HepG2 (cell line): ENCODE measurements around the gene JMJD8. TPM values are rescaled to one million over a fixed set of nuclear protein-coding genes. Genes with fewer than 3 reads are reported as not detected.

Experiments used
- EP300 ChIP-seq, 3 experiments: sonication (generic) in 1 of 3; formaldehyde crosslinking in 1 of 3; IDR thresholded peaks; 2 replicates each; pipeline versions ENCODE4 v1.5.1 to v1.6.1; 2011 to 2020; ENCODE audit warnings: low read depth in 2 of 3, low read length in 2 of 3, borderline replicate concordance in 1 of 3, improper control_type of control experiment in 1 of 3, mild to moderate bottlenecking in 1 of 3, missing genetic modification reagents in 1 of 3, moderate library complexity in 1 of 3
- JUNB ChIP-seq: sonication (generic); formaldehyde crosslinking; IDR thresholded peaks from 2 replicates; pipeline ENCODE4 v1.8.0; 2022; ENCODE audit warnings: missing genetic modification reagents, mild to moderate bottlenecking, borderline replicate concordance
- NFKBIZ ChIP-seq: IDR thresholded peaks from 2 replicates; pipeline ENCODE4 v1.6.1; 2018; ENCODE audit warnings: missing genetic modification reagents, missing compliant biosample characterization
- NR2F6 ChIP-seq, 2 experiments: IDR thresholded peaks; 2 replicates each; pipeline ENCODE4 v1.6.1; 2016; ENCODE audit warnings: antibody characterized with exemption in 1 of 2, mild to moderate bottlenecking in 1 of 2
- PHF5A ChIP-seq: IDR thresholded peaks from one replicate; pipeline ENCODE4 v1.6.1; 2018; ENCODE audit warnings: low read depth, missing genetic modification reagents; ENCODE audit not compliant: unreplicated experiment
- PRMT3 ChIP-seq: sonication (generic); formaldehyde crosslinking; IDR thresholded peaks from 2 replicates; pipeline ENCODE4 v1.8.1; 2022; ENCODE audit warnings: low read depth, mild to moderate bottlenecking, moderate library complexity, missing genetic modification reagents, borderline replicate concordance
- RAD21 ChIP-seq: fragments of 450-650 bp; formaldehyde crosslinking; IDR thresholded peaks from 2 replicates; pipeline ENCODE4 v1.5.0; 2020; ENCODE audit warnings: mild to moderate bottlenecking
- RARA ChIP-seq: IDR thresholded peaks from 2 replicates; pipeline ENCODE4 v1.6.1; 2016; ENCODE audit warnings: missing genetic modification reagents, missing compliant biosample characterization
- REL ChIP-seq: sonication (generic); formaldehyde crosslinking; conservative IDR thresholded peaks from 2 replicates; pipeline ENCODE4 v1.8.0; 2022; ENCODE audit warnings: mild to moderate bottlenecking, missing genetic modification reagents, moderate library complexity
- SALL2 ChIP-seq: sonication (generic); formaldehyde crosslinking; IDR thresholded peaks from 2 replicates; pipeline ENCODE4 v1.8.1; 2023; ENCODE audit warnings: mild to moderate bottlenecking, missing genetic modification reagents, inconsistent platforms
- SMAD9 ChIP-seq: sonication (generic); formaldehyde crosslinking; IDR thresholded peaks from 2 replicates; pipeline ENCODE4 v1.5.1; 2020; ENCODE audit warnings: mild to moderate bottlenecking, missing genetic modification reagents
- SOX6 ChIP-seq, 2 experiments: fragments of 450-650 bp in 1 of 2; sonication (generic) in 1 of 2; formaldehyde crosslinking in 1 of 2; IDR thresholded peaks; 2 replicates each; pipeline versions ENCODE4 v1.4.0 to v1.6.1; 2017 to 2020; ENCODE audit warnings: antibody characterized with exemption in 1 of 2, mild to moderate bottlenecking in 1 of 2, missing genetic modification reagents in 1 of 2
- SP1 ChIP-seq, 2 experiments: fragments of 450-650 bp in 1 of 2; sonication (generic) in 1 of 2; formaldehyde crosslinking in 1 of 2; IDR thresholded peaks; 2 replicates each; pipeline versions ENCODE4 v1.4.0 to v1.6.1; 2016 to 2020; ENCODE audit warnings: missing genetic modification reagents in 1 of 2
- TFE3 ChIP-seq: IDR thresholded peaks from 2 replicates; pipeline ENCODE4 v1.6.1; 2016
- TOE1 ChIP-seq: sonication (generic); formaldehyde crosslinking; IDR thresholded peaks from 2 replicates; pipeline ENCODE4 v1.4.0; 2020; ENCODE audit warnings: mild to moderate bottlenecking, missing genetic modification reagents
- ZNF142 ChIP-seq: sonication (generic); formaldehyde crosslinking; IDR thresholded peaks from 2 replicates; pipeline ENCODE4 v1.4.0; 2020; ENCODE audit warnings: missing genetic modification reagents
- ZNF414 ChIP-seq: sonication (generic); formaldehyde crosslinking; IDR thresholded peaks from 2 replicates; pipeline ENCODE4 v1.5.0; 2020; ENCODE audit warnings: missing genetic modification reagents
- ZNF563 ChIP-seq: sonication (generic); formaldehyde crosslinking; IDR thresholded peaks from 2 replicates; pipeline ENCODE4 v1.8.0; 2022; ENCODE audit warnings: mild to moderate bottlenecking, moderate library complexity, missing genetic modification reagents
- ZNF660 ChIP-seq: sonication (generic); formaldehyde crosslinking; IDR thresholded peaks from 2 replicates; pipeline ENCODE4 v1.5.1; 2020; ENCODE audit warnings: mild to moderate bottlenecking, low read depth, missing genetic modification reagents, borderline replicate concordance
- polyA plus RNA-seq, 8 experiments: library from polyadenylated mRNA; depleted of rRNA in 3 of 8; stranded (reverse) in 7 of 8; unstranded in 1 of 8; fragments of >200 nt; fragmentation: Illumina TruSeq in 4 of 8; extraction: Trizol in 4 of 8; gene quantifications; 2 replicates each; pipeline versions ENCODE4 v1.2.1 to v1.2.3, GENCODE V29; 2011 to 2016; ENCODE audit warnings: low read depth in 4 of 8, missing spikeins in 1 of 8, mixed read lengths in 1 of 8; ENCODE audit not compliant: insufficient read depth in 1 of 8
- total RNA-seq, 5 experiments: library from RNA; depleted of rRNA; stranded (reverse); fragments of >200 nt; fragmentation: Illumina TruSeq; extraction: Trizol; gene quantifications; 2 replicates each; pipeline ENCODE4 v1.2.3, GENCODE V29; 2016; ENCODE audit warnings: low read depth in 1 of 5

The JMJD8 gene
- total and polyA plus RNA-seq, 2 of the 13 experiments (the other 11 are each of a cell fraction or from before 2014, with no cell fraction given): 2.6 to 11.8 TPM

GRCh38 chr16:720990-721764, 37.0 kb upstream of the JMJD8 start, which contains the start of gene ANTKMT (continued):
- TF ChIP-seq NFKBIZ (CRISPR knock-in tag) (no peak), NR2F6 (IDR thresholded peaks at IDR 0.05) (no peak), NR2F6 (CRISPR knock-in tag; IDR thresholded peaks at IDR 0.05) (no peak), SMAD9 (0 out of 2 replicates have a peak, but pooled peaks have one; percentile 29), ZNF660 (no peak), SALL2 (CRISPR knock-in tag) (peak; percentile 78; the same call in 1 of the 2 replicates), ZNF563 (CRISPR knock-in tag) (peak; percentile 95), SOX6 (IDR thresholded peaks at IDR 0.05) (no peak), SOX6 (CRISPR knock-in tag; IDR thresholded peaks at IDR 0.05) (0 out of 2 replicates have a peak, but pooled peaks have one; percentile 19), PHF5A (CRISPR knock-in tag) (no peak), REL (CRISPR knock-in tag) (peak; percentile 47; the same call in 1 of the 2 replicates), RAD21 (CRISPR knock-in tag) (peak; percentile 41; the same call in 1 of the 2 replicates), ZNF414 (CRISPR knock-in tag) (no peak), TOE1 (CRISPR knock-in tag) (no peak), EP300 (IDR thresholded peaks at IDR 0.05; ENCODE audit: low read depth in 2 of 2, low read length in 2 of 2) (0 out of 4 replicates have a peak, but pooled peaks of 1 of the 2 experiments have one; percentile 15), EP300 (CRISPR knock-in tag; IDR thresholded peaks at IDR 0.05; ENCODE audit: borderline replicate concordance) (no peak), TFE3 (CRISPR knock-in tag) (no peak), JUNB (CRISPR knock-in tag) (0 out of 2 replicates have a peak, but pooled peaks have one; percentile 49), ZNF142 (CRISPR knock-in tag) (peak; percentile 72; the same call in 1 of the 2 replicates), SP1 (IDR thresholded peaks at IDR 0.05) (no peak), SP1 (CRISPR knock-in tag; IDR thresholded peaks at IDR 0.05) (peak; percentile 70), PRMT3 (CRISPR knock-in tag) (peak; percentile 1; the same call in 1 of the 2 replicates), RARA (no peak)
